OCI-LY1 (cell line): ENCODE results near the gene ATP6V1A.

Source experiments
- EZH2 ChIP-seq: fragments of 200-600 bp; sonication (generic), shearing (Covaris generic); IDR thresholded peaks from 2 replicates; pipeline ENCODE4 v1.8.0; 2017; ENCODE audit warnings: borderline replicate concordance, mixed run types, mild to moderate bottlenecking, antibody characterized with exemption, low read length, moderate library complexity, mixed read lengths
- TF ChIP-seq, protein P1 (sequence below): fragments of 200-600 bp; sonication (generic), shearing (Covaris generic); IDR thresholded peaks from 2 replicates; pipeline ENCODE4 v1.5.1; 2017; ENCODE audit warnings: mild to moderate bottlenecking, antibody characterized with exemption, low read length, moderate library complexity, mixed read lengths

DNA sequence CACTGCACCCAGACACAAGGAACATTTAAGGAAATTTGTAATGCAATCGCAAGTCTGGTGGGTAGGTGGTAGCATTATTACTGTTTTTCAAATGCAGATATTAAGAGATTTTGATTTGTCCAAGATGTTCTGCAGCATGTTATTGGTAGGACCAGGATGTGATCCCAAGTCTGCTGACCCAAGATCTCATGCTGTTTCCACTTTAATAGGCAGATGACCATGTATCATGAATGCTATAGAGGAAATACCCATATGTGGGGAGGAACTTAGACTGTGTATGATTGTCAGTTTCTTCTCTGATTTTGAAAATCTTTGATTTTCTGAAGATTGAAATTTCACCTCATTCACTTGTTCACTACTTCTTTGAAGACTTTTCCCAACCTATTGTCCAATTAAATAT is 28.7 kb downstream of the ATP6V1A start:
- TF ChIP-seq, protein P1, sequence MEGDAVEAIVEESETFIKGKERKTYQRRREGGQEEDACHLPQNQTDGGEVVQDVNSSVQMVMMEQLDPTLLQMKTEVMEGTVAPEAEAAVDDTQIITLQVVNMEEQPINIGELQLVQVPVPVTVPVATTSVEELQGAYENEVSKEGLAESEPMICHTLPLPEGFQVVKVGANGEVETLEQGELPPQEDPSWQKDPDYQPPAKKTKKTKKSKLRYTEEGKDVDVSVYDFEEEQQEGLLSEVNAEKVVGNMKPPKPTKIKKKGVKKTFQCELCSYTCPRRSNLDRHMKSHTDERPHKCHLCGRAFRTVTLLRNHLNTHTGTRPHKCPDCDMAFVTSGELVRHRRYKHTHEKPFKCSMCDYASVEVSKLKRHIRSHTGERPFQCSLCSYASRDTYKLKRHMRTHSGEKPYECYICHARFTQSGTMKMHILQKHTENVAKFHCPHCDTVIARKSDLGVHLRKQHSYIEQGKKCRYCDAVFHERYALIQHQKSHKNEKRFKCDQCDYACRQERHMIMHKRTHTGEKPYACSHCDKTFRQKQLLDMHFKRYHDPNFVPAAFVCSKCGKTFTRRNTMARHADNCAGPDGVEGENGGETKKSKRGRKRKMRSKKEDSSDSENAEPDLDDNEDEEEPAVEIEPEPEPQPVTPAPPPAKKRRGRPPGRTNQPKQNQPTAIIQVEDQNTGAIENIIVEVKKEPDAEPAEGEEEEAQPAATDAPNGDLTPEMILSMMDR, result no peak
- TF ChIP-seq EZH2, result no peak
